Stomach (tissue), 4 donors: ENCODE data around the gene PCDHGC4.

Experiments
- CTCF ChIP-seq, 7 experiments: fragments of 450-650 bp in 4 of 7; fragments of 200-600 bp in 3 of 7; sonication (generic) in 3 of 7; IDR thresholded peaks; one replicate each; pipeline ENCODE4 v1.5.1; 2016 to 2019; ENCODE audit warnings: antibody characterized with exemption in 7 of 7, control low read depth in 2 of 7, mild to moderate bottlenecking in 1 of 7
- POLR2A ChIP-seq, 4 donors: fragments of 450-650 bp; IDR thresholded peaks; one replicate each; pipeline ENCODE4 v1.6.1; 2016; ENCODE audit warnings: antibody characterized with exemption in 4 of 4, control low read depth in 2 of 4, mild to moderate bottlenecking in 1 of 4, moderate library complexity in 1 of 4
- POLR2AphosphoS5 ChIP-seq, 3 donors: sonication (generic); formaldehyde crosslinking; IDR thresholded peaks; one replicate each; pipeline ENCODE4 v1.6.1; 2016; ENCODE audit warnings: antibody characterized with exemption in 3 of 3

GRCh38 chr5:141494761-141495452 is 10.1 kb downstream of the PCDHGC4 start:
- no peak for TF ChIP-seq CTCF (IDR thresholded peaks at IDR 0.05)
- TF ChIP-seq POLR2AphosphoS5 (IDR thresholded peaks at IDR 0.05), result no peak
- no peak for TF ChIP-seq POLR2A (IDR thresholded peaks at IDR 0.05)
